Activated naive CD4-positive, alpha-beta T cell treated with anti-CD3 and anti-CD28 coated beads for 36 hours (primary cell): ENCODE data around the gene FBXL16. TPM values are rescaled to one million over a fixed set of nuclear protein-coding genes. Genes with fewer than 3 reads are reported as not detected.
A peak's percentile ranks its signal among the peaks of the same experiment; 100 is the strongest.
"Not testable (repeated sequence)": the region's sequence is repeated elsewhere in the genome, so short reads cannot be mapped to it uniquely, and the experiment has no call there.

Experiments
- CTCF ChIA-PET: fragments of 350-600 bp; sonication (Branson Sonifier 250); formaldehyde crosslinking; loops from one replicate; lab custom pipeline; 2021; ENCODE audit warnings: antibody characterized with exemption; lab: Charles Lee
- DNase-seq: peaks from one replicate; pipeline ENCODE4 v3.0.0-alpha.2; 2020
- H3K27ac Mint-ChIP-seq: one replicate; pipeline ENCODE4 v1.8.0; 2021; ENCODE audit warnings: mild to moderate bottlenecking, mixed read lengths
- H3K27me3 Mint-ChIP-seq: one replicate; pipeline ENCODE4 v1.8.0; 2021; ENCODE audit warnings: low read depth, mixed read lengths
- H3K36me3 Mint-ChIP-seq: one replicate; pipeline ENCODE4 v1.8.0; 2021; ENCODE audit warnings: low read depth, mixed read lengths
- H3K4me1 Mint-ChIP-seq: one replicate; pipeline ENCODE4 v1.8.0; 2021; ENCODE audit warnings: low read depth, mixed read lengths
- H3K4me3 Mint-ChIP-seq: one replicate; pipeline ENCODE4 v1.8.0; 2021; ENCODE audit warnings: mild to moderate bottlenecking, moderate library complexity, mixed read lengths
- H3K9me3 Mint-ChIP-seq: one replicate; pipeline ENCODE4 v1.8.0; 2021; ENCODE audit warnings: mixed read lengths
- intact Hi-C: fragments of 100-400 bp; cut with micrococcal nuclease; formaldehyde crosslinking; loops from one replicate; pipeline ENCODE4 v1.15.1; 2023
- total RNA-seq, 2 experiments: library from RNA; stranded (reverse); gene quantifications; one replicate each; pipeline ENCODE4 v1.2.3, GENCODE V29; 2021

Gene FBXL16
- total RNA-seq, 2 experiments from 2014 or later, result 3.7 to 5.7 TPM

GRCh38 chr16:743794-744500 lies 38.3 kb upstream of the FBXL16 start:
- CTCF ChIA-PET, result interaction anchor here (0.7 to 1.6 kb wide), 3 partner anchors 31 to 625 kb away, joined by 3 to 5 read pairs (median 4); no protein-coding TSS in a partner anchor
- H3K36me3 Mint-ChIP-seq, result peaks cover 3% of the 10 kb centered on the region
- no peak overlapping the region for H3K4me3 Mint-ChIP-seq
- H3K4me1 Mint-ChIP-seq, result peaks cover 7% of the 10 kb centered on the region
- intact Hi-C loops, result no loop called here
- H3K9me3 Mint-ChIP-seq, result no peaks in the 10 kb centered on the region
- H3K27ac Mint-ChIP-seq, result no peak overlapping the region
- DNase-seq, result no peak
- no peaks in the 10 kb centered on the region for H3K27me3 Mint-ChIP-seq

GRCh38 chr16:742894-743293 lies 37.3 kb upstream of the FBXL16 start:
- H3K27ac Mint-ChIP-seq, DNase-seq, H3K4me1 Mint-ChIP-seq, H3K4me3 Mint-ChIP-seq, H3K9me3 Mint-ChIP-seq, H3K36me3 Mint-ChIP-seq, intact Hi-C loops, H3K27me3 Mint-ChIP-seq: not testable (repeated sequence)
- CTCF ChIA-PET, result interaction anchor here (0.6 kb wide), 1 partner anchor 31 kb away, joined by 3 read pairs; no protein-coding TSS in a partner anchor

- Mint-ChIP-seq H3K4me3 (peak overlapping the region; percentile 53), H3K27ac (no peak overlapping the region), H3K27me3 (no peaks in the 10 kb centered on the region), H3K4me1 (peaks cover 8% of the 10 kb centered on the region), H3K36me3 (peaks cover 8% of the 10 kb centered on the region), H3K9me3 (no peaks in the 10 kb centered on the region)
- intact Hi-C loops, result loop anchor here (2.0 kb wide), 1 partner anchor 21 kb away; the partner anchor contains the start of gene ANTKMT
- CTCF ChIA-PET, result interaction anchor here (0.6 to 3.0 kb wide), 7 partner anchors 15 to 47 kb away, joined by 3 to 13 read pairs (median 3); partner anchors contain the start of genes ANTKMT, CCDC78, CHTF18 and HAGHL
- DNase-seq, result no peak
Measured at GRCh38 chr16:741986-742629, 36.5 kb upstream of the FBXL16 start.

- Mint-ChIP-seq H3K9me3 (no peaks in the 10 kb centered on the region), H3K27ac (no peak within 1 kb of the TSS), H3K27me3 (no peaks in the 10 kb centered on the region), H3K4me3 (peak within 1 kb of the TSS; percentile 81), H3K36me3 (peaks cover 10% of the 10 kb centered on the region), H3K4me1 (peaks cover 13% of the 10 kb centered on the region)
- DNase-seq, result peak; percentile 91
- intact Hi-C loops, result loop anchor here (1.0 to 2.0 kb wide), 2 partner anchors 20 to 47 kb away; partner anchors contain the start of genes ANTKMT, CHTF18 and RPUSD1
- CTCF ChIA-PET, result interaction anchor here (0.6 to 3.0 kb wide), 8 partner anchors 14 to 561 kb away, joined by 3 to 13 read pairs (median 4); partner anchors contain the start of genes ANTKMT, CCDC78, CHTF18 and HAGHL
Measured at GRCh38 chr16:740764-741505, 35.3 kb upstream of the FBXL16 start, which contains the start of gene CIAO3. Gene CIAO3, minus strand, starts transcription at chr16:740997. Its CDS starts 12 bp downstream, at chr16:740985.

GRCh38 chr16:740459-740763 lies 34.8 kb upstream of the FBXL16 start:
- no peaks in the 10 kb centered on the region for H3K27me3 Mint-ChIP-seq
- intact Hi-C loops, result loop anchor here (1.0 to 2.0 kb wide), 2 partner anchors 20 to 48 kb away; partner anchors contain the start of genes ANTKMT, CHTF18 and RPUSD1
- H3K27ac Mint-ChIP-seq, result no peak overlapping the region
- H3K4me1 Mint-ChIP-seq, result peaks cover 16% of the 10 kb centered on the region
- CTCF ChIA-PET, result interaction anchor here (1.1 to 3.0 kb wide), 4 partner anchors 15 to 45 kb away, joined by 3 to 13 read pairs (median 8); partner anchors contain the start of gene ANTKMT
- no peak for DNase-seq
- H3K9me3 Mint-ChIP-seq, result no peaks in the 10 kb centered on the region
- H3K4me3 Mint-ChIP-seq, result peak overlapping the region; percentile 81
- H3K36me3 Mint-ChIP-seq, result peaks cover 10% of the 10 kb centered on the region

- H3K4me1 Mint-ChIP-seq, result peaks cover 19% of the 10 kb centered on the region
- peaks cover 10% of the 10 kb centered on the region for H3K36me3 Mint-ChIP-seq
- H3K27ac Mint-ChIP-seq, result no peak overlapping the region
- peak overlapping the region; percentile 81 for H3K4me3 Mint-ChIP-seq
- CTCF ChIA-PET, result interaction anchor here (0.6 to 3.0 kb wide), 4 partner anchors 19 to 656 kb away, joined by 3 to 13 read pairs (median 6); partner anchors contain the start of gene ANTKMT
- DNase-seq, result no peak
- no peaks in the 10 kb centered on the region for H3K9me3 Mint-ChIP-seq
- intact Hi-C loops, result loop anchor here (1.0 to 2.0 kb wide), 2 partner anchors 19 to 48 kb away; partner anchors contain the start of genes ANTKMT, CHTF18 and RPUSD1
- H3K27me3 Mint-ChIP-seq, result no peaks in the 10 kb centered on the region
Measured at GRCh38 chr16:739560-740458, 34.2 kb upstream of the FBXL16 start.

- Mint-ChIP-seq H3K27me3 (no peaks in the 10 kb centered on the region), H3K9me3 (no peaks in the 10 kb centered on the region), H3K4me1 (peaks cover 19% of the 10 kb centered on the region), H3K4me3 (no peak overlapping the region), H3K36me3 (peaks cover 15% of the 10 kb centered on the region), H3K27ac (no peak overlapping the region)
- DNase-seq, result no peak
- intact Hi-C loops, result no loop called here
- CTCF ChIA-PET, result interaction anchor here (3.5 kb wide), 1 partner anchor 25 kb away, joined by 15 read pairs; no protein-coding TSS in a partner anchor
Measured at GRCh38 chr16:736936-737481, 31.4 kb upstream of the FBXL16 start.

- peaks cover 15% of the 10 kb centered on the region for H3K36me3 Mint-ChIP-seq
- no peaks in the 10 kb centered on the region for H3K9me3 Mint-ChIP-seq
- no peak overlapping the region for H3K4me3 Mint-ChIP-seq
- peak overlapping the region; percentile 56 for H3K27ac Mint-ChIP-seq
- peak; percentile 70 for DNase-seq
- peaks cover 19% of the 10 kb centered on the region for H3K4me1 Mint-ChIP-seq
- intact Hi-C loops, result no loop called here
- CTCF ChIA-PET, result interaction anchor here (1.0 to 3.5 kb wide), 3 partner anchors 9 to 24 kb away, joined by 3 to 15 read pairs (median 5); partner anchors contain the start of gene HAGHL
- no peaks in the 10 kb centered on the region for H3K27me3 Mint-ChIP-seq
Measured at GRCh38 chr16:735982-736453, 30.4 kb upstream of the FBXL16 start.

GRCh38 chr16:734981-735881 lies 29.6 kb upstream of the FBXL16 start:
- H3K4me1 Mint-ChIP-seq, result peaks cover 19% of the 10 kb centered on the region
- H3K36me3 Mint-ChIP-seq, result peaks cover 15% of the 10 kb centered on the region
- CTCF ChIA-PET, result interaction anchor here (1.0 to 3.5 kb wide), 5 partner anchors 8 to 67 kb away, joined by 3 to 15 read pairs (median 5); partner anchors contain the start of genes HAGHL and RHOT2
- H3K27ac Mint-ChIP-seq, result peak overlapping the region; percentile 56
- intact Hi-C loops, result no loop called here
- no peaks in the 10 kb centered on the region for H3K27me3 Mint-ChIP-seq
- H3K4me3 Mint-ChIP-seq, result peak overlapping the region; percentile 24
- no peaks in the 10 kb centered on the region for H3K9me3 Mint-ChIP-seq
- no peak for DNase-seq
